ENCODE results near the gene ST6GALNAC3. TPM values are rescaled to one million over a fixed set of nuclear protein-coding genes. Genes with fewer than 3 reads are reported as not detected.

The ST6GALNAC3 gene
- total RNA-seq, 1 experiment from 2014 or later: 2.2 TPM

DNA sequence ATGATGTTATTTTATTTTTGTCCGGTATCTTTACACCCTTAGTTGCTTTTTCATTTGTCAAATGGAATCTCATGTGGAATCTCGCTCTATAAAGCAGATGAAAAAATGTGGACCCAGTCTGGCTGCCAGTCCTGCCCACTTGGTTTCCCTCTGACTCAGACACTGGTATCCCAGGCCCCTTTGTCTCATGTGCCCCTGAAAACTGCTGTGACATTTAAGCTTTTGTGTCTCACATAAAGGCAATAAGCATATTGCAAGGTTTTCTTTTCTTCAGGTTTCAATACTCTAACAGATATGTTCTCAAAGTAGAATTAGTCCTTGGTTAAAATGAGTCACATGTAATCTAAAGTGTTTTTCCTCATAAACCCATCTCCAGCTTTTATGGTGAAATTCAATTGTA is 183.3 kb downstream of the ST6GALNAC3 start:
- H4K20me1 ChIP-seq (ENCODE audit: insufficient read depth): no peaks in the 10 kb centered on the region
- no peaks in the 10 kb centered on the region for H3K9me2 ChIP-seq (ENCODE audit: insufficient read depth)
- H3K4me1 ChIP-seq (ENCODE audit: control insufficient read depth in 1 of 2, insufficient read depth in 2 of 2, low read length in 2 of 2): peaks cover 14 to 40% of the 10 kb centered on the region in 2 experiments
- H3K4me2 ChIP-seq (ENCODE audit: low read length): no peak overlapping the region
- no peaks in the 10 kb centered on the region for H3K9me3 ChIP-seq (ENCODE audit: control insufficient read depth in 1 of 2, insufficient read depth in 1 of 2, low read depth in 1 of 2, low read length in 2 of 2)
- H2AFZ ChIP-seq (ENCODE audit: low read depth, low read length, poor library complexity, severe bottlenecking): no peak overlapping the region
- ATAC-seq: no peak
- H3K27me3 ChIP-seq (ENCODE audit: insufficient read depth, low read length): no peaks in the 10 kb centered on the region
- H3K27ac ChIP-seq (ENCODE audit: low read depth, low read length): peak overlapping the region; percentile 24; the same call in 1 of the 2 replicates
- H3K36me3 ChIP-seq (ENCODE audit: control insufficient read depth in 1 of 2, insufficient read depth in 2 of 2, low read length in 2 of 2): no peaks in the 10 kb centered on the region
- ChIA-PET CTCF (no interaction called here), RAD21 (ENCODE audit: low non-redundant PET in 1 of 2, low total read pairs in 2 of 2, uncharacterized antibody in 2 of 2, unreplicated experiment in 2 of 2) (no interaction called here), POLR2A (no interaction called here)
- TF ChIP-seq MAX (IDR thresholded peaks at IDR 0.05) (no peak), EZH2 (IDR thresholded peaks at IDR 0.05) (no peak), CBX3 (IDR thresholded peaks at IDR 0.05; ENCODE audit: low read depth) (no peak), TCF7L2 (IDR thresholded peaks at IDR 0.05; ENCODE audit: borderline replicate concordance, extremely low read depth, insufficient read depth, insufficient read length) (no peak), SP1 (IDR thresholded peaks at IDR 0.05; ENCODE audit: low read depth) (no peak), SRF (IDR thresholded peaks at IDR 0.05; ENCODE audit: low read depth) (no peak), FOSL1 (IDR thresholded peaks at IDR 0.05; ENCODE audit: low read depth) (no peak), YY1 (IDR thresholded peaks at IDR 0.05; ENCODE audit: extremely low read depth, insufficient replicate concordance, low read depth, low read length) (no peak), SIN3A (IDR thresholded peaks at IDR 0.05; ENCODE audit: low read depth) (no peak)
- no peaks in the 10 kb centered on the region for H3K79me2 ChIP-seq (ENCODE audit: insufficient read depth, low read length)
- BruUV-seq (replicated peaks): no TSS peak
- H3K9ac ChIP-seq (ENCODE audit: low read length): no peak overlapping the region
- H3K4me3 ChIP-seq (replicated peaks in 1 of 2; ENCODE audit: low read depth in 1 of 2, low read length in 2 of 2): no peak overlapping the region
- DNase-seq (ENCODE audit: low read depth, low spot score): no peak
- intact Hi-C loops (cut with micrococcal nuclease): no loop called here

DNA sequence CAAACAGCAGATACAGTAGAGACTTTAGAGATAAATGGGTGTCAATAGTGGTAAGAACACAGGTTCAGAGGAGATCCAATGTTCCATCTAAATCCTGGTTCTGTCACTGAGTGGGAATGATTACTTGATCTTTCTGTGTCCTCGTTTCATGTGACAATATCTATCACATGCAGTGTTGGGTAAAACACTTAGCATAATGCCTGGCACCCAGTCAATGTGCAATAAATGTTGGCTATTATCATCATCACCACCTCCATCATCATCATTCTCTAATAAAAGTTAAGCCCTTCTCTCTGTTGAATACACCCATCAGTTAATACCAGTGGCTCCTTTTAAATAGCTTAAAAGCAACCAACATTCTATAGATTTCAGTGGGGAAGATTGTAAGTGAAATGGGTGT is 184.7 kb downstream of the ST6GALNAC3 start:
- ChIA-PET POLR2A (no interaction called here), CTCF (no interaction called here), RAD21 (ENCODE audit: low non-redundant PET in 1 of 2, low total read pairs in 2 of 2, uncharacterized antibody in 2 of 2, unreplicated experiment in 2 of 2) (no interaction called here)
- Histone ChIP-seq H3K79me2 (ENCODE audit: insufficient read depth, low read length) (no peaks in the 10 kb centered on the region), H3K9me3 (ENCODE audit: control insufficient read depth in 1 of 2, insufficient read depth in 1 of 2, low read depth in 1 of 2, low read length in 2 of 2) (no peaks in the 10 kb centered on the region), H2AFZ (ENCODE audit: low read depth, low read length, poor library complexity, severe bottlenecking) (no peak overlapping the region), H3K9me2 (ENCODE audit: insufficient read depth) (no peaks in the 10 kb centered on the region), H3K27ac (ENCODE audit: low read depth, low read length) (no peak overlapping the region), H3K4me1 (ENCODE audit: control insufficient read depth in 1 of 2, insufficient read depth in 2 of 2, low read length in 2 of 2) (peaks cover 6 to 27% of the 10 kb centered on the region in 2 experiments; a peak in 3 of 4 replicates), H3K36me3 (ENCODE audit: control insufficient read depth in 1 of 2, insufficient read depth in 2 of 2, low read length in 2 of 2) (no peaks in the 10 kb centered on the region), H3K27me3 (ENCODE audit: insufficient read depth, low read length) (no peaks in the 10 kb centered on the region), H3K9ac (ENCODE audit: low read length) (no peak overlapping the region), H3K4me3 (replicated peaks in 1 of 2; ENCODE audit: low read depth in 1 of 2, low read length in 2 of 2) (no peak overlapping the region), H3K4me2 (ENCODE audit: low read length) (no peak overlapping the region), H4K20me1 (ENCODE audit: insufficient read depth) (no peaks in the 10 kb centered on the region)
- DNase-seq (ENCODE audit: low read depth, low spot score) (no peak), ATAC-seq (no peak)
- TF ChIP-seq ELF1 (IDR thresholded peaks at IDR 0.05; ENCODE audit: borderline replicate concordance, low read depth) (no peak), POLR2AphosphoS5 (IDR thresholded peaks at IDR 0.05; ENCODE audit: low read depth, low read length) (no peak), FOSL1 (IDR thresholded peaks at IDR 0.05; ENCODE audit: low read depth) (no peak), ZNF274 (IDR thresholded peaks at IDR 0.05; ENCODE audit: low read depth, low read length) (no peak), POLR2A (IDR thresholded peaks at IDR 0.05; ENCODE audit: borderline replicate concordance, extremely low read depth, insufficient read depth, insufficient read length) (no peak), TCF7L2 (IDR thresholded peaks at IDR 0.05; ENCODE audit: borderline replicate concordance, extremely low read depth, insufficient read depth, insufficient read length) (no peak)
- no TSS peak for BruUV-seq (replicated peaks)
- intact Hi-C loops (cut with micrococcal nuclease): no loop called here

Data from HCT116 (cell line).